PFSK-1 (cell line): ENCODE results near the gene RFT1.

ENCODE experiments used
- POLR2AphosphoS5 ChIP-seq: IDR thresholded peaks from 2 replicates; pipeline ENCODE4 v1.6.1; 2012; ENCODE audit warnings: low read depth, mild to moderate bottlenecking, control low read depth, low read length, moderate library complexity
- REST ChIP-seq, 2 experiments: IDR thresholded peaks; 2 replicates each; pipeline versions ENCODE4 v1.6.1 to v1.8.0; 2011 to 2012; ENCODE audit warnings: low read depth in 2 of 2, low read length in 2 of 2, control low read depth in 1 of 2, inconsistent platforms in 1 of 2, mild to moderate bottlenecking in 1 of 2, moderate library complexity in 1 of 2; ENCODE audit not compliant: insufficient read depth in 1 of 2
- TAF1 ChIP-seq: IDR thresholded peaks from 2 replicates; pipeline ENCODE4 v1.6.1; 2012; ENCODE audit warnings: low read length, control low read depth, borderline replicate concordance; ENCODE audit not compliant: insufficient read depth

DNA sequence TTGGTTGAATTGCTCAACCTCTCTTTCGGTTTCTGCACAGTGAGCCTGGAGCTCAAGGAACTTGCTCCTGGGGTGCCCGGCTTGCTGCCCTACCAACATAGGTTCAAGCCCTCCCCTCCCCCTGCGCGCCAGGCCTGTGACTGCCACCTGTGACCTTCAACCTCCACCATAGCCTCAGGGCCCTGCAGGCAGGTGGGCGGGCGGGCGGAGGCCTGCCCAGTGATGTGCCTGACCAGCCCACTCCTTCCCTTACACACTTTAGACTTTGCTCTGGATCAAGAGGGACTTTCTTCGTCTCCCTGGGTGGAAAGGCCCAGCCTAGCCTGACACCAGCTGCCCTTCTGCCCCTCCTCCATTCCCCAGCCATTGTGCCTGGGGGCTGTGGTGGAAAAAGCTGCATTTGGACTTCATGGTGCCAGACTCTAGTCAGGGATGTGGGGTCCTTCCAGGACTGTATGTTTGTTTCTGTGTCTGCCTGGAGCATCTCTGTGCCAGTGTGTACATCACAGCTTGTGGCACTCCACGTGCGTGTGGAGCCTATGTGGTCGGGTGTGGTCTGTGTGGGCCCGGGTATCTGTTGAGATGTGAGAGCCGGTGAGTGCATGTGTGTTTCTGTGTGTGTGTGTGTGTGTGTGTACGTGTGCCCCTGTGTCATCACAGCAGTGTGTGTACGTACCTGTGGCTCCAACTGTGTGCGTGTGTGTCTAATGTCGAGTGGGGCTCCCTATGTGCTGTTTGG lies 40.3 kb upstream of the RFT1 start:
- no peak for TF ChIP-seq POLR2AphosphoS5
- no peak for TF ChIP-seq TAF1
- no peak for TF ChIP-seq REST (IDR thresholded peaks at IDR 0.05; ENCODE audit: insufficient read depth in 1 of 2, low read depth in 2 of 2, low read length in 2 of 2)
